Gastroesophageal sphincter (tissue), 3 donors: ENCODE data around the gene NAT14.

Experiments used
- CTCF ChIP-seq, 4 experiments: fragments of 200-600 bp in 2 of 4; fragments of 450-650 bp in 2 of 4; sonication (generic) in 1 of 4; IDR thresholded peaks; one replicate each; pipeline ENCODE4 v1.5.1; 2017 to 2019; ENCODE audit warnings: antibody characterized with exemption in 4 of 4, mild to moderate bottlenecking in 2 of 4, moderate library complexity in 2 of 4
- POLR2A ChIP-seq, 2 donors: fragments of 450-650 bp; IDR thresholded peaks; one replicate each; pipeline ENCODE4 v1.6.1; 2017; ENCODE audit warnings: antibody characterized with exemption in 2 of 2, mild to moderate bottlenecking in 2 of 2, moderate library complexity in 1 of 2
- POLR2AphosphoS5 ChIP-seq: sonication (generic); formaldehyde crosslinking; IDR thresholded peaks from one replicate; pipeline ENCODE4 v1.6.1; 2017; ENCODE audit warnings: antibody characterized with exemption

GRCh38 chr19:55481148-55481793, 3.7 kb upstream of the NAT14 start:
- TF ChIP-seq CTCF (IDR thresholded peaks at IDR 0.05) (no peak), POLR2AphosphoS5 (no peak), POLR2A (IDR thresholded peaks at IDR 0.05) (no peak)
